OCI-LY1 (cell line): ENCODE measurements around the gene MAST4.

Experiments used
- H2AFZ ChIP-seq: fragments of 200-600 bp; sonication (generic), shearing (Covaris generic); 2 replicates; pipeline ENCODE4 v1.6.0; 2014; ENCODE audit warnings: antibody characterized with exemption, mild to moderate bottlenecking, low read length
- H3F3A ChIP-seq: fragments of 200-600 bp; sonication (generic), shearing (Covaris generic); 2 replicates; pipeline ENCODE4 v1.6.0; 2014; ENCODE audit warnings: mild to moderate bottlenecking, antibody characterized with exemption, low read length, moderate library complexity; ENCODE audit not compliant: insufficient read depth
- H3K27ac ChIP-seq: fragments of 200-600 bp; sonication (generic); 2 replicates; pipeline ENCODE4 v1.5.1; 2014; ENCODE audit warnings: low read length, mixed run types, mild to moderate bottlenecking, low read depth; ENCODE audit not compliant: poor library complexity, severe bottlenecking
- H3K27me3 ChIP-seq: fragments of 200-600 bp; sonication (generic); 2 replicates; pipeline ENCODE4 v1.6.0; 2014; ENCODE audit warnings: antibody characterized with exemption, mild to moderate bottlenecking, low read length, moderate library complexity; ENCODE audit not compliant: insufficient read depth
- H3K36me3 ChIP-seq: fragments of 200-600 bp; sonication (generic); 2 replicates; pipeline ENCODE4 v1.6.1; 2014; ENCODE audit warnings: mild to moderate bottlenecking, antibody characterized with exemption, low read length, moderate library complexity, mixed read lengths; ENCODE audit not compliant: insufficient read depth
- H3K4me1 ChIP-seq: fragments of 200-600 bp; sonication (generic); 2 replicates; pipeline ENCODE4 v1.5.1; 2014; ENCODE audit warnings: mild to moderate bottlenecking, low read length, moderate library complexity; ENCODE audit not compliant: insufficient read depth, severe bottlenecking
- H3K4me2 ChIP-seq: fragments of 200-600 bp; sonication (generic), shearing (Covaris generic); 2 replicates; pipeline ENCODE4 v1.6.1; 2014; ENCODE audit warnings: low read length
- H3K4me3 ChIP-seq: fragments of 200-600 bp; sonication (generic); 2 replicates; pipeline ENCODE4 v1.5.1; 2014; ENCODE audit warnings: low read length, low read depth, mild to moderate bottlenecking, mixed read lengths; ENCODE audit not compliant: poor library complexity, severe bottlenecking
- H3K79me2 ChIP-seq: fragments of 200-600 bp; shearing (Covaris generic); 2 replicates; pipeline ENCODE4 v1.6.1; 2016; ENCODE audit warnings: mixed run types, low read length, mixed read lengths; ENCODE audit not compliant: insufficient read depth
- H3K9ac ChIP-seq: fragments of 200-600 bp; sonication (generic), shearing (Covaris generic); 2 replicates; pipeline ENCODE4 v1.6.1; 2014; ENCODE audit warnings: mild to moderate bottlenecking, low read length, mixed read lengths
- H3K9me2 ChIP-seq: fragments of 200-600 bp; sonication (generic), shearing (Covaris generic); 2 replicates; pipeline ENCODE4 v1.6.1; 2014; ENCODE audit warnings: low read depth, mild to moderate bottlenecking, low read length, mixed read lengths
- H3K9me3 ChIP-seq: fragments of 200-600 bp; shearing (Covaris generic); 2 replicates; pipeline ENCODE4 v1.6.1; 2014; ENCODE audit warnings: low read length, mixed read lengths
- H4K20me1 ChIP-seq: fragments of 200-600 bp; sonication (generic), shearing (Covaris generic); 2 replicates; pipeline ENCODE4 v1.6.0; 2016; ENCODE audit warnings: mild to moderate bottlenecking, low read length; ENCODE audit not compliant: insufficient read depth
- CTCF ChIP-seq: fragments of 200-600 bp; sonication (generic), shearing (Covaris generic); IDR thresholded peaks from 2 replicates; pipeline ENCODE4 v1.5.1; 2017; ENCODE audit warnings: mild to moderate bottlenecking, antibody characterized with exemption, low read length, moderate library complexity, mixed read lengths
- EZH2 ChIP-seq: fragments of 200-600 bp; sonication (generic), shearing (Covaris generic); IDR thresholded peaks from 2 replicates; pipeline ENCODE4 v1.8.0; 2017; ENCODE audit warnings: borderline replicate concordance, mixed run types, mild to moderate bottlenecking, antibody characterized with exemption, low read length, moderate library complexity, mixed read lengths

MAST4 gene

GRCh38 chr5:66669862-66670195, 73.6 kb downstream of the MAST4 start:
- Histone ChIP-seq H3K9me3 (no peaks in the 10 kb centered on the region), H3K79me2 (no peaks in the 10 kb centered on the region), H3K9ac (no peak overlapping the region), H3K4me1 (no peaks in the 10 kb centered on the region), H3F3A (no peaks in the 10 kb centered on the region), H3K9me2 (no peaks in the 10 kb centered on the region), H3K4me2 (no peak overlapping the region), H3K4me3 (no peak overlapping the region), H3K27ac (no peak overlapping the region), H3K27me3 (no peaks in the 10 kb centered on the region), H3K36me3 (no peaks in the 10 kb centered on the region), H2AFZ (no peak overlapping the region), H4K20me1 (no peaks in the 10 kb centered on the region)
- TF ChIP-seq EZH2 = no peak
- no peak for TF ChIP-seq CTCF

GRCh38 chr5:66671305-66671704, 75.1 kb downstream of the MAST4 start:
- Histone ChIP-seq H2AFZ (no peak overlapping the region), H3K79me2 (no peaks in the 10 kb centered on the region), H3K9ac (no peak overlapping the region), H3F3A (no peaks in the 10 kb centered on the region), H3K4me3 (no peak overlapping the region), H3K9me2 (no peaks in the 10 kb centered on the region), H3K27ac (no peak overlapping the region), H4K20me1 (no peaks in the 10 kb centered on the region), H3K4me2 (no peak overlapping the region), H3K27me3 (no peaks in the 10 kb centered on the region), H3K9me3 (no peaks in the 10 kb centered on the region), H3K36me3 (no peaks in the 10 kb centered on the region), H3K4me1 (no peaks in the 10 kb centered on the region)
- TF ChIP-seq CTCF (no peak), EZH2 (no peak)

- no peaks in the 10 kb centered on the region for H3K9me2 ChIP-seq
- H3K4me2 ChIP-seq = no peak overlapping the region
- H2AFZ ChIP-seq = no peak overlapping the region
- H3K27me3 ChIP-seq = no peaks in the 10 kb centered on the region
- no peaks in the 10 kb centered on the region for H4K20me1 ChIP-seq
- H3K9ac ChIP-seq = no peak overlapping the region
- no peaks in the 10 kb centered on the region for H3K4me1 ChIP-seq
- no peaks in the 10 kb centered on the region for H3K9me3 ChIP-seq
- no peak for TF ChIP-seq CTCF
- TF ChIP-seq EZH2 = no peak
- H3K79me2 ChIP-seq = no peaks in the 10 kb centered on the region
- H3F3A ChIP-seq = no peaks in the 10 kb centered on the region
- H3K4me3 ChIP-seq = no peak overlapping the region
- H3K36me3 ChIP-seq = no peaks in the 10 kb centered on the region
- no peak overlapping the region for H3K27ac ChIP-seq
Measured at GRCh38 chr5:66674802-66675201, 78.6 kb downstream of the MAST4 start.
